AG09319 (cell line): ENCODE measurements around the gene NAT8L.

ENCODE experiments used
- DNase-seq: peaks from one replicate; pipeline ENCODE4 v3.0.0-alpha.2; 2010; ENCODE audit warnings: low read depth; ENCODE audit errors: extremely low read depth
- CTCF ChIP-seq: IDR thresholded peaks from 2 replicates; pipeline ENCODE4 v1.5.1; 2011; ENCODE audit warnings: low read depth, mild to moderate bottlenecking, inconsistent platforms, low read length, moderate library complexity

NAT8L gene

GRCh38 chr4:2058264-2059045, 672 bp upstream of the NAT8L start:
- no peak for TF ChIP-seq CTCF
- no peak for DNase-seq

- no peak for TF ChIP-seq CTCF
- no peak for DNase-seq
Observed at GRCh38 chr4:2059726-2060602, 837 bp downstream of the NAT8L start.

GRCh38 chr4:2060611-2061185, 1.6 kb downstream of the NAT8L start:
- TF ChIP-seq CTCF: no peak
- no peak for DNase-seq

- no peak for TF ChIP-seq CTCF
- DNase-seq: no peak
Observed at GRCh38 chr4:2061186-2062131, 2.3 kb downstream of the NAT8L start.

GRCh38 chr4:2062168-2062807, 3.2 kb downstream of the NAT8L start:
- no peak for TF ChIP-seq CTCF
- no peak for DNase-seq

- DNase-seq: no peak
- TF ChIP-seq CTCF: no peak
Observed at GRCh38 chr4:2062808-2063524, 3.8 kb downstream of the NAT8L start.
